HepG2 (cell line): ENCODE measurements around the gene SLC23A3. TPM values are rescaled to one million over a fixed set of nuclear protein-coding genes. Genes with fewer than 3 reads are reported as not detected.

ENCODE experiments used
- ATAD3A ChIP-seq: sonication (generic); formaldehyde crosslinking; IDR thresholded peaks from 2 replicates; pipeline ENCODE4 v1.4.0; 2020; ENCODE audit warnings: missing genetic modification reagents
- BRCA1 ChIP-seq: sonication (generic); formaldehyde crosslinking; IDR thresholded peaks from 2 replicates; pipeline ENCODE4 v1.4.0; 2020; ENCODE audit warnings: missing genetic modification reagents
- CHD2 ChIP-seq: IDR thresholded peaks from 2 replicates; pipeline ENCODE4 v1.6.1; 2011; ENCODE audit warnings: low read depth, low read length, improper control_type of control experiment
- GATAD1 ChIP-seq: IDR thresholded peaks from 2 replicates; pipeline ENCODE4 v1.6.1; 2016; ENCODE audit warnings: missing genetic modification reagents, missing compliant biosample characterization
- MTA3 ChIP-seq: sonication (generic); formaldehyde crosslinking; IDR thresholded peaks from 2 replicates; pipeline ENCODE4 v1.4.0; 2020; ENCODE audit warnings: missing genetic modification reagents
- MXD4 ChIP-seq: IDR thresholded peaks from 2 replicates; pipeline ENCODE4 v1.6.1; 2016; ENCODE audit warnings: mild to moderate bottlenecking, missing biosample characterization, missing genetic modification reagents
- RARA ChIP-seq: IDR thresholded peaks from 2 replicates; pipeline ENCODE4 v1.6.1; 2016; ENCODE audit warnings: missing genetic modification reagents, missing compliant biosample characterization
- SOX6 ChIP-seq, 2 experiments: fragments of 450-650 bp in 1 of 2; sonication (generic) in 1 of 2; formaldehyde crosslinking in 1 of 2; IDR thresholded peaks; 2 replicates each; pipeline versions ENCODE4 v1.4.0 to v1.6.1; 2017 to 2020; ENCODE audit warnings: antibody characterized with exemption in 1 of 2, mild to moderate bottlenecking in 1 of 2, missing genetic modification reagents in 1 of 2
- TBX3 ChIP-seq: fragments of 450-650 bp; IDR thresholded peaks from 2 replicates; pipeline ENCODE4 v1.6.1; 2017; ENCODE audit warnings: antibody characterized with exemption, mild to moderate bottlenecking, inconsistent platforms, borderline replicate concordance
- ZKSCAN5 ChIP-seq: sonication (generic); formaldehyde crosslinking; IDR thresholded peaks from 2 replicates; pipeline ENCODE4 v1.5.1; 2020; ENCODE audit warnings: mild to moderate bottlenecking, missing genetic modification reagents
- ZNF382 ChIP-seq: sonication (generic); formaldehyde crosslinking; IDR thresholded peaks from 2 replicates; pipeline ENCODE4 v1.5.0; 2020; ENCODE audit warnings: missing genetic modification reagents, mild to moderate bottlenecking, borderline replicate concordance
- ZNF709 ChIP-seq: sonication (generic); formaldehyde crosslinking; IDR thresholded peaks from 2 replicates; pipeline ENCODE4 v1.5.0; 2020; ENCODE audit warnings: mild to moderate bottlenecking, missing genetic modification reagents
- ZNF768 ChIP-seq: sonication (generic); formaldehyde crosslinking; IDR thresholded peaks from 2 replicates; pipeline ENCODE4 v1.4.0; 2020; ENCODE audit warnings: missing genetic modification reagents
- ZNF839 ChIP-seq: sonication (generic); formaldehyde crosslinking; IDR thresholded peaks from 2 replicates; pipeline ENCODE4 v1.4.0; 2020; ENCODE audit warnings: missing genetic modification reagents, mild to moderate bottlenecking, borderline replicate concordance
- ZSCAN9 ChIP-seq: IDR thresholded peaks from 2 replicates; pipeline ENCODE4 v1.6.1; 2016; ENCODE audit warnings: borderline replicate concordance
- polyA plus RNA-seq, 8 experiments: library from polyadenylated mRNA; depleted of rRNA in 3 of 8; stranded (reverse) in 7 of 8; unstranded in 1 of 8; fragments of >200 nt; fragmentation: Illumina TruSeq in 4 of 8; extraction: Trizol in 4 of 8; gene quantifications; 2 replicates each; pipeline versions ENCODE4 v1.2.1 to v1.2.3, GENCODE V29; 2011 to 2016; ENCODE audit warnings: low read depth in 4 of 8, missing spikeins in 1 of 8, mixed read lengths in 1 of 8; ENCODE audit not compliant: insufficient read depth in 1 of 8
- total RNA-seq, 5 experiments: library from RNA; depleted of rRNA; stranded (reverse); fragments of >200 nt; fragmentation: Illumina TruSeq; extraction: Trizol; gene quantifications; 2 replicates each; pipeline ENCODE4 v1.2.3, GENCODE V29; 2016; ENCODE audit warnings: low read depth in 1 of 5
- TF ChIP-seq, protein P1 (sequence below): sonication (generic); formaldehyde crosslinking; IDR thresholded peaks from 2 replicates; pipeline ENCODE4 v1.4.0; 2020; ENCODE audit warnings: mild to moderate bottlenecking, missing genetic modification reagents
- TF ChIP-seq, protein P2 (sequence below): sonication (generic); formaldehyde crosslinking; IDR thresholded peaks from 2 replicates; pipeline ENCODE4 v1.4.0; 2020; ENCODE audit warnings: missing genetic modification reagents
- TF ChIP-seq, protein P3 (sequence below): fragments of 450-650 bp; IDR thresholded peaks from 2 replicates; pipeline ENCODE4 v1.6.1; 2017
- TF ChIP-seq, protein P4 (sequence below): sonication (generic); formaldehyde crosslinking; IDR thresholded peaks from 2 replicates; pipeline ENCODE4 v1.4.0; 2020; ENCODE audit warnings: missing genetic modification reagents

The SLC23A3 gene
- total and polyA plus RNA-seq, 2 of the 13 experiments (the other 11 are each of a cell fraction or from before 2014, with no cell fraction given), result 0.38 to 0.78 TPM

DNA sequence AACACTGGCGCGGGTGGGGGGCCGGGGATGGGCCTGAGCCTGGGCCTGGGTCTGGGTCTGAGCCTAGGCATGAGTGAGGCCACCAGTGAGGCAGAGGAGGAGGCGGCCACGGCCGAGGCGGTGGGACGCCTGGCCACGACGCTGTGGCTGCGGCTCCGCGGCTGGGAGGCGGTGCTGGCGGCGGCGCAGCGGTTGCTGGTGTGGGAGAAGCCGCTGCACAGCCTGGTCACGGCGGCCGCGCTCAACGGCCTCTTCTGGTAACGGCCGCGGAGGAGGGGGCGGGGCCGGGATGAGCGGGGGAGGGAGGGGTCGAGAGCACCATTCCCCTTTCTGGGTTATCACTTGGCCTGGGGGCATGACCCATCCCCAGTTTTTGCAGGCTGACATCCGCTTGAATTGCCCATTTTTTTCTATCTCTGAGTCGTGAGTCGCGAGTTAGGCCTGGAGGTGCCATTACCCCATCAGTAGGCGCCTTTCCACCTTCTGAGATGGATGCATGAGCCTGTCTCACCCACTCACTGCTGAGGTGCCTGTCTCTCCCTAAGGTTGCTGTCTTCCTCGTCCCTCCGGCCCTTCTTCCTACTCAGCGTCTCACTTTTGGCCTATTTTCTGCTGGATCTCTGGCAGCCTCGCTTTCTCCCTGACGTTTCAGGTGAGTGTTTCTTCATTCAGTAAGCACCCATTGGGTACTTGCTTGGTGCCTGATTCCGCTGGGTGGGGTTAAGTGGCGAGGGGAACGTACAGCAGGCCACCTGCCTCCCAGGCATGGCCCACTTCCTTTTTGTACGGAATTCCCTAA, 8.7 kb upstream of the SLC23A3 start (continued):
- TF ChIP-seq CHD2 (no peak; the same call in 1 of the 2 replicates), ZSCAN9 (no peak), MTA3 (no peak), RARA (CRISPR knock-in tag) (no peak), ZKSCAN5 (CRISPR knock-in tag) (no peak), SOX6 (IDR thresholded peaks at IDR 0.05) (no peak), SOX6 (CRISPR knock-in tag; IDR thresholded peaks at IDR 0.05) (no peak), GATAD1 (CRISPR knock-in tag) (no peak), ATAD3A (no peak), ZNF382 (CRISPR knock-in tag) (no peak), ZNF709 (no peak), ZNF768 (peak; percentile 43; the same call in 1 of the 2 replicates), MXD4 (CRISPR knock-in tag) (no peak), ZNF839 (CRISPR knock-in tag) (no peak), BRCA1 (CRISPR knock-in tag) (peak; percentile 5; the same call in 1 of the 2 replicates), TBX3 (no peak)
- TF ChIP-seq, protein P1, sequence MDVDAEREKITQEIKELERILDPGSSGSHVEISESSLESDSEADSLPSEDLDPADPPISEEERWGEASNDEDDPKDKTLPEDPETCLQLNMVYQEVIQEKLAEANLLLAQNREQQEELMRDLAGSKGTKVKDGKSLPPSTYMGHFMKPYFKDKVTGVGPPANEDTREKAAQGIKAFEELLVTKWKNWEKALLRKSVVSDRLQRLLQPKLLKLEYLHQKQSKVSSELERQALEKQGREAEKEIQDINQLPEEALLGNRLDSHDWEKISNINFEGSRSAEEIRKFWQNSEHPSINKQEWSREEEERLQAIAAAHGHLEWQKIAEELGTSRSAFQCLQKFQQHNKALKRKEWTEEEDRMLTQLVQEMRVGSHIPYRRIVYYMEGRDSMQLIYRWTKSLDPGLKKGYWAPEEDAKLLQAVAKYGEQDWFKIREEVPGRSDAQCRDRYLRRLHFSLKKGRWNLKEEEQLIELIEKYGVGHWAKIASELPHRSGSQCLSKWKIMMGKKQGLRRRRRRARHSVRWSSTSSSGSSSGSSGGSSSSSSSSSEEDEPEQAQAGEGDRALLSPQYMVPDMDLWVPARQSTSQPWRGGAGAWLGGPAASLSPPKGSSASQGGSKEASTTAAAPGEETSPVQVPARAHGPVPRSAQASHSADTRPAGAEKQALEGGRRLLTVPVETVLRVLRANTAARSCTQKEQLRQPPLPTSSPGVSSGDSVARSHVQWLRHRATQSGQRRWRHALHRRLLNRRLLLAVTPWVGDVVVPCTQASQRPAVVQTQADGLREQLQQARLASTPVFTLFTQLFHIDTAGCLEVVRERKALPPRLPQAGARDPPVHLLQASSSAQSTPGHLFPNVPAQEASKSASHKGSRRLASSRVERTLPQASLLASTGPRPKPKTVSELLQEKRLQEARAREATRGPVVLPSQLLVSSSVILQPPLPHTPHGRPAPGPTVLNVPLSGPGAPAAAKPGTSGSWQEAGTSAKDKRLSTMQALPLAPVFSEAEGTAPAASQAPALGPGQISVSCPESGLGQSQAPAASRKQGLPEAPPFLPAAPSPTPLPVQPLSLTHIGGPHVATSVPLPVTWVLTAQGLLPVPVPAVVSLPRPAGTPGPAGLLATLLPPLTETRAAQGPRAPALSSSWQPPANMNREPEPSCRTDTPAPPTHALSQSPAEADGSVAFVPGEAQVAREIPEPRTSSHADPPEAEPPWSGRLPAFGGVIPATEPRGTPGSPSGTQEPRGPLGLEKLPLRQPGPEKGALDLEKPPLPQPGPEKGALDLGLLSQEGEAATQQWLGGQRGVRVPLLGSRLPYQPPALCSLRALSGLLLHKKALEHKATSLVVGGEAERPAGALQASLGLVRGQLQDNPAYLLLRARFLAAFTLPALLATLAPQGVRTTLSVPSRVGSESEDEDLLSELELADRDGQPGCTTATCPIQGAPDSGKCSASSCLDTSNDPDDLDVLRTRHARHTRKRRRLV (CRISPR knock-in tag), result no peak
- TF ChIP-seq, protein P2, sequence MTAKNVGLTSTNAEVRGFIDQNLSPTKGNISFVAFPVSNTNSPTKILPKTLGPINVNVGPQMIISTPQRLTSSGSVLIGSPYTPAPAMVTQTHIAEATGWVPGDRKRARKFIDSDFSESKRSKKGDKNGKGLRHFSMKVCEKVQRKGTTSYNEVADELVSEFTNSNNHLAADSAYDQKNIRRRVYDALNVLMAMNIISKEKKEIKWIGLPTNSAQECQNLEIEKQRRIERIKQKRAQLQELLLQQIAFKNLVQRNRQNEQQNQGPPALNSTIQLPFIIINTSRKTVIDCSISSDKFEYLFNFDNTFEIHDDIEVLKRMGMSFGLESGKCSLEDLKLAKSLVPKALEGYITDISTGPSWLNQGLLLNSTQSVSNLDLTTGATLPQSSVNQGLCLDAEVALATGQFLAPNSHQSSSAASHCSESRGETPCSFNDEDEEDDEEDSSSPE (CRISPR knock-in tag), result no peak
- TF ChIP-seq, protein P3, sequence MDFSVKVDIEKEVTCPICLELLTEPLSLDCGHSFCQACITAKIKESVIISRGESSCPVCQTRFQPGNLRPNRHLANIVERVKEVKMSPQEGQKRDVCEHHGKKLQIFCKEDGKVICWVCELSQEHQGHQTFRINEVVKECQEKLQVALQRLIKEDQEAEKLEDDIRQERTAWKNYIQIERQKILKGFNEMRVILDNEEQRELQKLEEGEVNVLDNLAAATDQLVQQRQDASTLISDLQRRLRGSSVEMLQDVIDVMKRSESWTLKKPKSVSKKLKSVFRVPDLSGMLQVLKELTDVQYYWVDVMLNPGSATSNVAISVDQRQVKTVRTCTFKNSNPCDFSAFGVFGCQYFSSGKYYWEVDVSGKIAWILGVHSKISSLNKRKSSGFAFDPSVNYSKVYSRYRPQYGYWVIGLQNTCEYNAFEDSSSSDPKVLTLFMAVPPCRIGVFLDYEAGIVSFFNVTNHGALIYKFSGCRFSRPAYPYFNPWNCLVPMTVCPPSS, result no peak
- TF ChIP-seq, protein P4, sequence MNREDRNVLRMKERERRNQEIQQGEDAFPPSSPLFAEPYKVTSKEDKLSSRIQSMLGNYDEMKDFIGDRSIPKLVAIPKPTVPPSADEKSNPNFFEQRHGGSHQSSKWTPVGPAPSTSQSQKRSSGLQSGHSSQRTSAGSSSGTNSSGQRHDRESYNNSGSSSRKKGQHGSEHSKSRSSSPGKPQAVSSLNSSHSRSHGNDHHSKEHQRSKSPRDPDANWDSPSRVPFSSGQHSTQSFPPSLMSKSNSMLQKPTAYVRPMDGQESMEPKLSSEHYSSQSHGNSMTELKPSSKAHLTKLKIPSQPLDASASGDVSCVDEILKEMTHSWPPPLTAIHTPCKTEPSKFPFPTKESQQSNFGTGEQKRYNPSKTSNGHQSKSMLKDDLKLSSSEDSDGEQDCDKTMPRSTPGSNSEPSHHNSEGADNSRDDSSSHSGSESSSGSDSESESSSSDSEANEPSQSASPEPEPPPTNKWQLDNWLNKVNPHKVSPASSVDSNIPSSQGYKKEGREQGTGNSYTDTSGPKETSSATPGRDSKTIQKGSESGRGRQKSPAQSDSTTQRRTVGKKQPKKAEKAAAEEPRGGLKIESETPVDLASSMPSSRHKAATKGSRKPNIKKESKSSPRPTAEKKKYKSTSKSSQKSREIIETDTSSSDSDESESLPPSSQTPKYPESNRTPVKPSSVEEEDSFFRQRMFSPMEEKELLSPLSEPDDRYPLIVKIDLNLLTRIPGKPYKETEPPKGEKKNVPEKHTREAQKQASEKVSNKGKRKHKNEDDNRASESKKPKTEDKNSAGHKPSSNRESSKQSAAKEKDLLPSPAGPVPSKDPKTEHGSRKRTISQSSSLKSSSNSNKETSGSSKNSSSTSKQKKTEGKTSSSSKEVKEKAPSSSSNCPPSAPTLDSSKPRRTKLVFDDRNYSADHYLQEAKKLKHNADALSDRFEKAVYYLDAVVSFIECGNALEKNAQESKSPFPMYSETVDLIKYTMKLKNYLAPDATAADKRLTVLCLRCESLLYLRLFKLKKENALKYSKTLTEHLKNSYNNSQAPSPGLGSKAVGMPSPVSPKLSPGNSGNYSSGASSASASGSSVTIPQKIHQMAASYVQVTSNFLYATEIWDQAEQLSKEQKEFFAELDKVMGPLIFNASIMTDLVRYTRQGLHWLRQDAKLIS (CRISPR knock-in tag), result no peak
